ENCODE data around the gene ACSF2.
"Not testable (repeated sequence)": the region's sequence is repeated elsewhere in the genome, so short reads cannot be mapped to it uniquely, and the experiment has no call there.

Gene ACSF2

GRCh38 chr17:50469208-50469605 lies 43.2 kb downstream of the ACSF2 start:
- Histone ChIP-seq H4K20me1 (peaks cover 0 to 26% (median 0%) of the 10 kb centered on the region in 11 experiments; a peak in 2 of 22 replicates), H3K4me1 (peaks cover 10 to 30% (median 15%) of the 10 kb centered on the region in 10 experiments; a peak in 19 of 20 replicates), H3K4me2 (no peak overlapping the region), H3K9ac (no peak overlapping the region), H3K9me3 (replicated peaks in 1 of 11) (no peaks in the 10 kb centered on the region), H3K36me3 (peaks cover 0 to 32% (median 0%) of the 10 kb centered on the region in 11 experiments; a peak in 5 of 22 replicates), H3K27ac (no peak overlapping the region), H3K4me3 (no peak overlapping the region), H3K27me3 (peaks cover 16 to 36% (median 28%) of the 10 kb centered on the region in 11 experiments)
- TF ChIP-seq Cebpa-rat (IDR thresholded peaks at IDR 0.05), result no peak

DNA sequence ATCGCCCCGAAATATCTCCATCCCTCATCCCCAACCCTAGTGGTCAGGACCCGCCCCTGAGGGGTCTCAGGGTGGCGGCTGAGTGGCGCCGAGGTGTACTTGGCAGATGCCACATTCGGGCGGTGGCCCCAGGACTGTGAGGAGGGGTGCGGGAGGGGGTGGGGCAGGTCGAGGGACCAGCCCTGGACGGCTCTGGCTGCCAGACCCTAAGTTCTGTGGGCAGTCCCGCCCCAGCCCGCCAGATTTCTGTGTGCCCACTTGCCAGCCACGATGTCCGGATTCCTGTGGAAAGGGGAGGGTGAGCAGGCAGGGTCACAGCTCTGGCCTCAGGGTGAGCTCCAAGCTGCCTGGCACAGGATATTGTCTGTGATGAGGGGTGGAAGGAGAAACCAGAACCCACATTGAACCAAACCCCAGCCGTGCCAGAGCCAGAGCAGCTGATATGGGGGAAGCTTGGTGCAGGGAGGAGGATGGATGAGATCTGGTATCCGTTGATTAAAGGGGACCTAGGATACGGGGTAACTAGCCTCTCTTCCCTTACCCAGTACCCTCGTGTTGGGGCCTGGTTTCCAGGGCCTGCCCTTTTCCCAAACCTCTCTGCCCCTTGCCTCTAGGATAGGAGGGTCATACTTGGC lies 43.8 kb downstream of the ACSF2 start:
- Histone ChIP-seq H3K27ac (no peak overlapping the region), H3K9ac (no peak overlapping the region), H4K20me1 (peaks cover 0 to 26% (median 0%) of the 10 kb centered on the region in 11 experiments; a peak in 2 of 22 replicates), H3K27me3 (peaks cover 16 to 36% (median 28%) of the 10 kb centered on the region in 11 experiments), H3K9me3 (replicated peaks in 1 of 11) (no peaks in the 10 kb centered on the region), H3K4me1 (peaks cover 10 to 30% (median 15%) of the 10 kb centered on the region in 10 experiments; a peak in 19 of 20 replicates), H3K4me2 (no peak overlapping the region), H3K36me3 (peaks cover 0 to 32% (median 0%) of the 10 kb centered on the region in 11 experiments; a peak in 5 of 22 replicates), H3K4me3 (no peak overlapping the region)
- no peak for TF ChIP-seq Cebpa-rat (IDR thresholded peaks at IDR 0.05)

GRCh38 chr17:50470426-50470825 lies 44.4 kb downstream of the ACSF2 start:
- Histone ChIP-seq H3K9me3 (replicated peaks in 1 of 11) (no peaks in the 10 kb centered on the region), H3K4me2 (peak overlapping the region in 5 of 11 experiments; percentile 17 to 68 (median 42); a peak in 4 of 22 replicates), H3K4me3 (no peak overlapping the region), H3K9ac (no peak overlapping the region), H3K4me1 (peaks cover 10 to 30% (median 15%) of the 10 kb centered on the region in 10 experiments; a peak in 19 of 20 replicates), H3K27ac (no peak overlapping the region), H4K20me1 (peaks cover 0 to 26% (median 0%) of the 10 kb centered on the region in 11 experiments; a peak in 2 of 22 replicates), H3K27me3 (peaks cover 16 to 36% (median 28%) of the 10 kb centered on the region in 11 experiments), H3K36me3 (peaks cover 0 to 32% (median 0%) of the 10 kb centered on the region in 11 experiments; a peak in 5 of 22 replicates)
- no peak for TF ChIP-seq Cebpa-rat (IDR thresholded peaks at IDR 0.05)

DNA sequence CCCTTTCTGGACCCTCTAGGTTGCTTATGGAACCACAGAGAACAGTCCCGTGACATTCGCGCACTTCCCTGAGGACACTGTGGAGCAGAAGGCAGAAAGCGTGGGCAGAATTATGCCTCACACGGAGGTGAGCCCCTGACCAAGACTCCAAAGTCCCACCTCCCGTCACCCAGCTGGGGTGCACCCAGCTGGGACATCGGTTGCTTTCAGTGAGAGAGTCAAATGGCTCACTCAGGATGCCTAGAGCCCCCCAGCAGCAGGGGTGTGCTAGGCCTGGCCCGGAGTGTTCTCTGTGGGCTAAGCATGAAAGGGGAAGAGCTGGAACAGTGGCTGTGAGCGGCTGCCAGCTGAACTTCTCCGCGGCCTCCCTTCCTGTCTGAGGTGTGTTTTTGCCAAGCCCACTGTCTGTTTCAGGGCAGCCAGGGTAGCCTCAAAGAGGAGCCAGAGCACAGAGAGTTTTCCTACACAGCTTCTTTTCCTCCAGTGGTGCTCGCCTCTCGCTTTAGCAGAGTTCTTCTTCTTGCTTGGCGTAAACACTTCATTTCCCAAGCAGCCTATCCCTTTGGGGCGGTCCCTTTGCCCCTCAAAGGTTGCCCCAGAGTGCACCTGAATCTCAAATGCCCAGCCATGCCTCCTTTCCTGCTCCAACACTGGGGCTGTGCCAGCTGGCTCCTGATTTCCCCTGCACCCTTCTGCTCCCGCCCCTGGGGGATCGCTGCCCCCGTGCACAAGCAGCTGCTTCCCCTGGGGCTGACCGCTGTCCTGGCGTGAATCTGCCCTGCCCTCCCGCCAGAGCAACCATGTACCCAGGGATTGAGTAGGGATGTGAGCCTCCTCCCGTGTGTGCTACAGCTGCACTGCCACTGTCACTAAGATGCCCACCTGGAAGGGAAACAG lies 45.2 kb downstream of the ACSF2 start:
- no peak for TF ChIP-seq Cebpa-rat (IDR thresholded peaks at IDR 0.05)
- Histone ChIP-seq H3K4me3 (no peak overlapping the region), H3K9ac (peak overlapping the region in 5 of 11 experiments; percentile 13 to 33 (median 18); a peak in 3 of 22 replicates), H3K4me2 (peak overlapping the region in 10 of 11 experiments; percentile 17 to 68 (median 50); a peak in 18 of 22 replicates), H3K9me3 (replicated peaks in 1 of 11) (no peaks in the 10 kb centered on the region), H3K4me1 (peaks cover 10 to 27% (median 15%) of the 10 kb centered on the region in 10 experiments; a peak in 19 of 20 replicates), H4K20me1 (peaks cover 0 to 26% (median 0%) of the 10 kb centered on the region in 11 experiments; a peak in 2 of 22 replicates), H3K27me3 (peaks cover 16 to 36% (median 28%) of the 10 kb centered on the region in 11 experiments), H3K36me3 (peaks cover 0 to 32% (median 0%) of the 10 kb centered on the region in 11 experiments; a peak in 5 of 22 replicates), H3K27ac (peak overlapping the region in 1 of 11 experiments; percentile 22; a peak in 1 of 22 replicates)

DNA sequence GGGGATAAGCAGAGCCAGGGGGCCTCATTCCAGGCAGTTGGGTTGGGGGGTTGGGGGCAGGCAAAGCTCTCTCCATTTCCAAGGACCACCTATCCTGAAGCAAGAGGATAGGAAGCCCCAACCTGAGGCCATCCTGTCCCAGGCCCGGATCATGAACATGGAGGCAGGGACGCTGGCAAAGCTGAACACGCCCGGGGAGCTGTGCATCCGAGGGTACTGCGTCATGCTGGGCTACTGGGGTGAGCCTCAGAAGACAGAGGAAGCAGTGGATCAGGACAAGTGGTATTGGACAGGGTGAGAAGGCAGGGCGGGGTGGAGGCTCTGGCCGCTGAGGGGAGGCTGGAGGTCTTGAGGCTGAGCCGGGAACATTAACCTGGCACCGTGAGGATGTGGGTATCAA lies 46.3 kb downstream of the ACSF2 start:
- H3K36me3 ChIP-seq, result peaks cover 0 to 32% (median 0%) of the 10 kb centered on the region in 11 experiments; a peak in 5 of 22 replicates
- peaks cover 16 to 30% (median 28%) of the 10 kb centered on the region in 11 experiments for H3K27me3 ChIP-seq
- no peak overlapping the region for H3K27ac ChIP-seq
- peaks cover 0 to 26% (median 0%) of the 10 kb centered on the region in 11 experiments; a peak in 2 of 22 replicates for H4K20me1 ChIP-seq
- no peak overlapping the region for H3K4me3 ChIP-seq
- H3K4me1 ChIP-seq, result peaks cover 10 to 21% (median 15%) of the 10 kb centered on the region in 10 experiments; a peak in 19 of 20 replicates
- no peak overlapping the region for H3K9ac ChIP-seq
- H3K9me3 ChIP-seq (replicated peaks in 1 of 11), result no peaks in the 10 kb centered on the region
- H3K4me2 ChIP-seq, result no peak overlapping the region
- TF ChIP-seq Cebpa-rat (IDR thresholded peaks at IDR 0.05), result no peak

GRCh38 chr17:50472761-50473161 lies 46.7 kb downstream of the ACSF2 start:
- peaks cover 13 to 25% (median 23%) of the 10 kb centered on the region in 11 experiments for H3K27me3 ChIP-seq

GRCh38 chr17:50473901-50474300 lies 47.9 kb downstream of the ACSF2 start:
- Histone ChIP-seq H3K4me2 (no peak overlapping the region), H3K9ac (no peak overlapping the region), H3K9me3 (replicated peaks in 1 of 11) (no peaks in the 10 kb centered on the region), H3K27me3 (peaks cover 2 to 13% (median 12%) of the 10 kb centered on the region in 11 experiments), H3K4me3 (no peak overlapping the region), H3K36me3 (peaks cover 0 to 32% (median 0%) of the 10 kb centered on the region in 11 experiments; a peak in 5 of 22 replicates), H3K27ac (no peak overlapping the region), H3K4me1 (peaks cover 10 to 29% (median 24%) of the 10 kb centered on the region in 10 experiments; a peak in 19 of 20 replicates), H4K20me1 (peaks cover 0 to 17% (median 0%) of the 10 kb centered on the region in 11 experiments; a peak in 2 of 22 replicates)
- no peak for TF ChIP-seq Cebpa-rat (IDR thresholded peaks at IDR 0.05)

More at GRCh38 chr17:50472761-50473161, 46.7 kb downstream of the ACSF2 start:
- H3K36me3 ChIP-seq, result peaks cover 0 to 32% (median 0%) of the 10 kb centered on the region in 11 experiments; a peak in 5 of 22 replicates
- H3K27ac ChIP-seq; H3K9me3 ChIP-seq (replicated peaks in 1 of 11); H3K4me2 ChIP-seq; H3K9ac ChIP-seq; H3K4me3 ChIP-seq: not testable (repeated sequence)
- peaks cover 0 to 26% (median 0%) of the 10 kb centered on the region in 11 experiments; a peak in 2 of 22 replicates for H4K20me1 ChIP-seq
- H3K4me1 ChIP-seq, result peaks cover 10 to 22% (median 17%) of the 10 kb centered on the region in 10 experiments; a peak in 19 of 20 replicates

DNA sequence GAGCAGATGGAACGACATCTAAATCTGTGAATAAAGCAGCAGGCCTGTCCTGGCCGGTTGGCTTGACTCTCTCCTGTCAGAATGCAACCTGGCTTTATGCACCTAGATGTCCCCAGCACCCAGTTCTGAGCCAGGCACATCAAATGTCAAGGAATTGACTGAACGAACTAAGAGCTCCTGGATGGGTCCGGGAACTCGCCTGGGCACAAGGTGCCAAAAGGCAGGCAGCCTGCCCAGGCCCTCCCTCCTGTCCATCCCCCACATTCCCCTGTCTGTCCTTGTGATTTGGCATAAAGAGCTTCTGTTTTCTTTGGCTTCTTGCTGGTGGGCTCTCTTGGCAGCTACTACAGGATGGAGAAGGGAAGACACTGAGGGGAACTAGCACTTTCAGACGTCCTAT lies 48.5 kb downstream of the ACSF2 start:
- Histone ChIP-seq H3K9ac (no peak overlapping the region), H3K9me3 (replicated peaks in 1 of 11) (no peaks in the 10 kb centered on the region), H3K4me3 (no peak overlapping the region), H4K20me1 (peaks cover 0 to 11% (median 0%) of the 10 kb centered on the region in 11 experiments; a peak in 2 of 22 replicates), H3K36me3 (peaks cover 0 to 32% (median 0%) of the 10 kb centered on the region in 11 experiments; a peak in 5 of 22 replicates), H3K27ac (no peak overlapping the region), H3K4me1 (peaks cover 10 to 30% (median 24%) of the 10 kb centered on the region in 10 experiments), H3K27me3 (peaks cover 0 to 7% (median 6%) of the 10 kb centered on the region in 11 experiments; a peak in 16 of 22 replicates), H3K4me2 (no peak overlapping the region)
- no peak for TF ChIP-seq Cebpa-rat (IDR thresholded peaks at IDR 0.05)
